Common myeloid progenitor, CD34-positive (primary cell): ENCODE results near the gene CACNB2.

Source experiments
- CTCF ChIA-PET: fragments of 350-600 bp; sonication (Branson Sonifier 250); formaldehyde crosslinking; loops from one replicate; lab custom pipeline; 2021; ENCODE audit warnings: antibody characterized with exemption; lab: Charles Lee
- POLR2A ChIA-PET: fragments of 350-600 bp; sonication (Branson Sonifier 250); formaldehyde crosslinking; loops from one replicate; lab custom pipeline; 2021; ENCODE audit warnings: antibody characterized with exemption; lab: Charles Lee
- DNase-seq, 3 donors: peaks; one replicate each; pipeline versions ENCODE4 v3.0.0 to v3.0.0-alpha.2; 2013
- H3K27ac ChIP-seq, 2 experiments: 1 replicate in 1 of 2; 2 replicates in 1 of 2; pipeline ENCODE4 v1.7.0; 2013; ENCODE audit warnings: inconsistent platforms in 2 of 2, low read length in 2 of 2, mild to moderate bottlenecking in 2 of 2, low read depth in 1 of 2, moderate library complexity in 1 of 2; ENCODE audit not compliant: severe bottlenecking in 2 of 2, insufficient read depth in 1 of 2, poor library complexity in 1 of 2
- H3K27me3 ChIP-seq, 5 experiments: replicated peaks in 2 of 5; 1 replicate in 3 of 5; 2 replicates in 2 of 5; pipeline versions ENCODE4 v1.6.1 to v1.7.0; 2013; ENCODE audit warnings: low read length in 4 of 5, mild to moderate bottlenecking in 2 of 5, moderate library complexity in 2 of 5, inconsistent platforms in 1 of 5; ENCODE audit not compliant: insufficient read depth in 5 of 5, control insufficient read depth in 4 of 5
- H3K36me3 ChIP-seq, 4 experiments: 1 replicate in 2 of 4; 2 replicates in 2 of 4; pipeline versions ENCODE4 v1.6.1 to v1.7.0; 2013; ENCODE audit warnings: low read length in 3 of 4, control low read depth in 1 of 4, mild to moderate bottlenecking in 1 of 4; ENCODE audit not compliant: control insufficient read depth in 4 of 4, insufficient read depth in 4 of 4
- H3K4me1 ChIP-seq, 4 experiments: 1 replicate in 3 of 4; 2 replicates in 1 of 4; pipeline versions ENCODE4 v1.6.1 to v1.7.1; 2013; ENCODE audit warnings: low read length in 3 of 4, mild to moderate bottlenecking in 3 of 4, control low read depth in 1 of 4, inconsistent platforms in 1 of 4, moderate library complexity in 1 of 4; ENCODE audit not compliant: control insufficient read depth in 4 of 4, insufficient read depth in 4 of 4; ENCODE audit errors: control extremely low read depth in 1 of 4
- H3K4me3 ChIP-seq, 7 experiments: 1 replicate in 4 of 7; 2 replicates in 3 of 7; pipeline versions ENCODE4 v1.5.1 to v1.7.0; 2013; ENCODE audit warnings: mild to moderate bottlenecking in 7 of 7, low read length in 6 of 7, moderate library complexity in 6 of 7, inconsistent platforms in 2 of 7, low read depth in 2 of 7, control low read depth in 1 of 7; ENCODE audit not compliant: insufficient read depth in 4 of 7, control insufficient read depth in 1 of 7; ENCODE audit errors: extremely low read depth in 1 of 7
- H3K9me3 ChIP-seq, 5 experiments: 1 replicate in 4 of 5; 2 replicates in 1 of 5; pipeline versions ENCODE4 v1.6.1 to v1.7.1; 2013; ENCODE audit warnings: low read length in 4 of 5, mild to moderate bottlenecking in 2 of 5, inconsistent platforms in 1 of 5, low read depth in 1 of 5, moderate library complexity in 1 of 5; ENCODE audit not compliant: control insufficient read depth in 4 of 5, insufficient read depth in 2 of 5; ENCODE audit errors: control extremely low read depth in 1 of 5
- WGBS: methylation state at CpG from one replicate; pipeline ENCODE4 v1.1.5; 2013; ENCODE audit not compliant: insufficient coverage; 5-methylcytosine and 5-hydroxymethylcytosine counted together

CACNB2 gene

DNA sequence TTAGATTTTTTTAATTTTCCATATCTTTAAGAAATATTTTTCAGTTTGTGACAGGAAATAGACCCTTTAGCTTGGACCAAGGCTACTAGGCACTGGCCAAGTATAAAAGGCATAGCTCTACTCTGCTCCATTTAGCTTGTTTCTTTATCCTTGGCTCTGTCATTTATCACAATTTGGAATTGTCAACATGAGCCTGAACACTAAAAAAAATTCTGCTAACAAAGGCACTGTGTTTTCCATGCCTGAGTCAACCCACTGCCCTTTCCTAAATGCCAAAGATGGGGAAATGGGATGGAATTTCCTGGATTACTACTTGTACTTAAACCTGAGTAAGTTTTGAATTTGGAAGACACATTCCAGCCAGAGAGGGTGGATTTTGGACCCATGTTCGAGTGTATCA, 382.8 kb downstream of the CACNB2 start:
- H3K27me3 ChIP-seq: no peaks in the 10 kb centered on the region
- no peaks in the 10 kb centered on the region for H3K9me3 ChIP-seq
- DNase-seq: no peak
- H3K36me3 ChIP-seq: peaks cover 0 to 38% (median 14%) of the 10 kb centered on the region in 4 experiments
- no peaks in the 10 kb centered on the region for H3K4me1 ChIP-seq
- no CpG with 5 or more reads among the region's 1 CpG for WGBS
- no peak overlapping the region for H3K27ac ChIP-seq
- ChIA-PET CTCF (no interaction called here), POLR2A (no interaction called here)
- no peak overlapping the region for H3K4me3 ChIP-seq

DNA sequence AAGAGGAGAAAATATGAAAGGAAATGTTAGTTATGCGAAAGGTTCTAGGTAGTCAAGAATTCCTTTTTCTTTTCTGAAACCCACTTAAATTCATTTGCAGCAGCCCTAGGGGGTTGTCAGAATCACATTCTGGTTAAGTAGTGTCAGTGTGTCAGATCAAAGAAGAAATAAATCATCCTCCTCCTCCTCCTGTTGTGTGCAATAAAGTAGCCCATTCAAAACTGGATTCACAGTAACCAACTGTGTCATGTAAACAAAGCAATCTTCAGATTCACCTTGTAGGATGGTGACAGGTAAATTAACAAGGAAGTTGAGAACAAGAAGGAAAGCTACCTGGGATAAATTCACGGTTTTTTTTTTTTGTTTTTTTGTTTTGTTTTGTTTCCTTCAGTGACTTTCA, 383.6 kb downstream of the CACNB2 start:
- H3K4me3 ChIP-seq: no peak overlapping the region
- H3K36me3 ChIP-seq: peaks cover 0 to 35% (median 14%) of the 10 kb centered on the region in 4 experiments
- H3K27ac ChIP-seq: no peak overlapping the region
- no peak for DNase-seq
- H3K4me1 ChIP-seq: no peaks in the 10 kb centered on the region
- ChIA-PET POLR2A (no interaction called here), CTCF (no interaction called here)
- H3K9me3 ChIP-seq: no peaks in the 10 kb centered on the region
- 100% methylated on average over 1 of the region's 2 CpGs for WGBS
- H3K27me3 ChIP-seq: no peaks in the 10 kb centered on the region

- POLR2A ChIA-PET: interaction anchor here (0.6 kb wide), 1 partner anchor 123 kb away, joined by 4 read pairs; the partner anchor contains the start of gene NSUN6
- CTCF ChIA-PET: no interaction called here
- 100% methylated on average over 1 of the region's 2 CpGs for WGBS
Observed at GRCh38 chr10:18527687-18528086, 387.5 kb downstream of the CACNB2 start.

GRCh38 chr10:18528292-18528691, 388.1 kb downstream of the CACNB2 start:
- no peak for DNase-seq
- 100% methylated on average over 1 of the region's 3 CpGs for WGBS
- no peak overlapping the region for H3K27ac ChIP-seq
- ChIA-PET CTCF (no interaction called here), POLR2A (no interaction called here)
- no peak overlapping the region for H3K4me3 ChIP-seq
- no peaks in the 10 kb centered on the region for H3K27me3 ChIP-seq
- H3K36me3 ChIP-seq: peaks cover 0 to 25% (median 11%) of the 10 kb centered on the region in 4 experiments
- H3K9me3 ChIP-seq: peaks cover 0 to 9% (median 4%) of the 10 kb centered on the region in 5 experiments
- no peaks in the 10 kb centered on the region for H3K4me1 ChIP-seq

More at GRCh38 chr10:18527687-18528086, 387.5 kb downstream of the CACNB2 start:
- Histone ChIP-seq H3K36me3 (peaks cover 0 to 25% (median 11%) of the 10 kb centered on the region in 4 experiments), H3K9me3 (peaks cover 0 to 9% (median 4%) of the 10 kb centered on the region in 5 experiments), H3K27me3 (no peaks in the 10 kb centered on the region), H3K27ac (no peak overlapping the region), H3K4me3 (no peak overlapping the region), H3K4me1 (no peaks in the 10 kb centered on the region)
- DNase-seq: no peak

- ChIA-PET CTCF (interaction anchor here (0.6 kb wide), 1 partner anchor 193 kb away, joined by 3 read pairs; no protein-coding TSS in a partner anchor), POLR2A (no interaction called here)
- H3K4me1 ChIP-seq: no peaks in the 10 kb centered on the region
- no peak overlapping the region for H3K4me3 ChIP-seq
- 100% methylated on average over 2 of the region's 7 CpGs for WGBS
- H3K27me3 ChIP-seq: no peaks in the 10 kb centered on the region
- peaks cover 4 to 52% (median 11%) of the 10 kb centered on the region in 4 experiments for H3K36me3 ChIP-seq
- peaks cover 0 to 9% (median 4%) of the 10 kb centered on the region in 5 experiments for H3K9me3 ChIP-seq
- no peak overlapping the region for H3K27ac ChIP-seq
- no peak for DNase-seq
Observed at GRCh38 chr10:18532881-18533535, 392.8 kb downstream of the CACNB2 start.

GRCh38 chr10:18533896-18534295, 393.7 kb downstream of the CACNB2 start:
- Histone ChIP-seq H3K27me3 (no peaks in the 10 kb centered on the region), H3K36me3 (peaks cover 4 to 58% (median 14%) of the 10 kb centered on the region in 4 experiments), H3K4me3 (no peak overlapping the region), H3K4me1 (no peaks in the 10 kb centered on the region), H3K27ac (no peak overlapping the region), H3K9me3 (peaks cover 0 to 9% (median 4%) of the 10 kb centered on the region in 5 experiments)
- ChIA-PET POLR2A (no interaction called here), CTCF (no interaction called here)
- 100% methylated on average over 3 of the region's 5 CpGs for WGBS
- no peak for DNase-seq

DNA sequence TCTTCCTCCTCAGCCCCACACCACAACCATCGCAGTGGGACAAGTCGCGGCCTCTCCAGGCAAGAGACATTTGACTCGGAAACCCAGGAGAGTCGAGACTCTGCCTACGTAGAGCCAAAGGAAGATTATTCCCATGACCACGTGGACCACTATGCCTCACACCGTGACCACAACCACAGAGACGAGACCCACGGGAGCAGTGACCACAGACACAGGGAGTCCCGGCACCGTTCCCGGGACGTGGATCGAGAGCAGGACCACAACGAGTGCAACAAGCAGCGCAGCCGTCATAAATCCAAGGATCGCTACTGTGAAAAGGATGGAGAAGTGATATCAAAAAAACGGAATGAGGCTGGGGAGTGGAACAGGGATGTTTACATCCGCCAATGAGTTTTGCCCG, 399.1 kb downstream of the CACNB2 start:
- H3K36me3 ChIP-seq: peaks cover 6 to 52% (median 24%) of the 10 kb centered on the region in 4 experiments
- CTCF ChIA-PET: no interaction called here
- no peak overlapping the region for H3K4me3 ChIP-seq
- H3K9me3 ChIP-seq: no peaks in the 10 kb centered on the region
- WGBS: 98% methylated on average over 16 of the region's 22 CpGs
- no peak overlapping the region for H3K27ac ChIP-seq
- H3K27me3 ChIP-seq: no peaks in the 10 kb centered on the region
- no peaks in the 10 kb centered on the region for H3K4me1 ChIP-seq
- POLR2A ChIA-PET: no interaction called here
- DNase-seq: no peak
